Calu3 (cell line): ENCODE data around the gene TXLNG. TPM values are rescaled to one million over a fixed set of nuclear protein-coding genes. Genes with fewer than 3 reads are reported as not detected.

ENCODE experiments used
- BruUV-seq: library from RNA; stranded (reverse); fragments of 400-500 nt; replicated peaks from 2 replicates; lab custom pipeline; 2021; lab: Mats Ljungman, UMichigan
- CTCF ChIA-PET: fragments of 300-600 bp; sonication (Branson Sonifier 250); formaldehyde crosslinking; loops from one replicate; lab custom pipeline; 2022; ENCODE audit warnings: antibody characterized with exemption; lab: Charles Lee
- DNase-seq: peaks from one replicate; pipeline ENCODE4 v3.0.0; 2022
- H3K27ac Mint-ChIP-seq: one replicate; pipeline ENCODE4 v1.8.0; 2022; ENCODE audit warnings: mixed read lengths; ENCODE audit not compliant: unreplicated experiment
- H3K27me3 Mint-ChIP-seq: one replicate; pipeline ENCODE4 v1.8.0; 2022; ENCODE audit warnings: mixed read lengths; ENCODE audit not compliant: unreplicated experiment
- H3K36me3 Mint-ChIP-seq: one replicate; pipeline ENCODE4 v1.8.0; 2022; ENCODE audit warnings: mild to moderate bottlenecking, moderate library complexity, mixed read lengths; ENCODE audit not compliant: insufficient read depth, unreplicated experiment
- H3K4me1 Mint-ChIP-seq: one replicate; pipeline ENCODE4 v1.8.0; 2022; ENCODE audit warnings: mild to moderate bottlenecking, low read depth, mixed read lengths; ENCODE audit not compliant: unreplicated experiment
- H3K4me3 Mint-ChIP-seq: one replicate; pipeline ENCODE4 v1.8.0; 2022; ENCODE audit warnings: mild to moderate bottlenecking, low read depth, moderate library complexity, mixed read lengths; ENCODE audit not compliant: unreplicated experiment
- H3K9me3 Mint-ChIP-seq: one replicate; pipeline ENCODE4 v1.8.0; 2022; ENCODE audit warnings: low read depth, mixed read lengths; ENCODE audit not compliant: unreplicated experiment
- CTCF ChIP-seq: fragments of 200-600 bp; IDR thresholded peaks from one replicate; pipeline ENCODE4 v1.8.0; 2022; ENCODE audit warnings: antibody characterized with exemption; ENCODE audit not compliant: unreplicated experiment
- intact Hi-C: fragments of 100-400 bp; cut with micrococcal nuclease; formaldehyde crosslinking; loops from one replicate; pipeline ENCODE4 v1.10.0; 2022; ENCODE audit not compliant: unreplicated experiment
- total RNA-seq: library from RNA; stranded (reverse); gene quantifications from 2 replicates; pipeline ENCODE4 v1.2.3, GENCODE V29; 2022

TXLNG gene
- total RNA-seq, 1 experiment from 2014 or later = 22.2 TPM

GRCh38 chrX:16770970-16771482 lies 15.2 kb upstream of the TXLNG start:
- CTCF ChIA-PET = no interaction called here
- intact Hi-C loops = loop anchor here (10.0 kb wide), 1 partner anchor 46 kb away; no protein-coding TSS in a partner anchor
- BruUV-seq = no TSS peak
- peaks cover 14% of the 10 kb centered on the region for H3K36me3 Mint-ChIP-seq
- no peak overlapping the region for H3K4me3 Mint-ChIP-seq
- H3K4me1 Mint-ChIP-seq = no peaks in the 10 kb centered on the region
- TF ChIP-seq CTCF = no peak
- H3K27ac Mint-ChIP-seq = peak overlapping the region; percentile 96
- DNase-seq = no peak
- H3K27me3 Mint-ChIP-seq = no peaks in the 10 kb centered on the region
- H3K9me3 Mint-ChIP-seq = no peaks in the 10 kb centered on the region

GRCh38 chrX:16771483-16772398 lies 14.5 kb upstream of the TXLNG start:
- peak; percentile 50 for DNase-seq
- TSS peak; percentile 100 for BruUV-seq
- CTCF ChIA-PET = interaction anchor here (0.6 to 0.7 kb wide), 3 partner anchors 11 to 52 kb away, joined by 3 read pairs; partner anchors contain the start of gene SYAP1
- TF ChIP-seq CTCF = no peak
- no peaks in the 10 kb centered on the region for H3K27me3 Mint-ChIP-seq
- peaks cover 14% of the 10 kb centered on the region for H3K36me3 Mint-ChIP-seq
- no peaks in the 10 kb centered on the region for H3K9me3 Mint-ChIP-seq
- intact Hi-C loops = loop anchor here (10.0 kb wide), 1 partner anchor 47 kb away; no protein-coding TSS in a partner anchor
- peak overlapping the region; percentile 96 for H3K27ac Mint-ChIP-seq
- H3K4me3 Mint-ChIP-seq = no peak overlapping the region
- no peaks in the 10 kb centered on the region for H3K4me1 Mint-ChIP-seq

- DNase-seq = no peak
- Mint-ChIP-seq H3K9me3 (no peaks in the 10 kb centered on the region), H3K4me3 (no peak overlapping the region), H3K4me1 (no peaks in the 10 kb centered on the region), H3K27ac (no peak overlapping the region), H3K27me3 (no peaks in the 10 kb centered on the region), H3K36me3 (peaks cover 14% of the 10 kb centered on the region)
- no peak for TF ChIP-seq CTCF
- intact Hi-C loops = loop anchor here (10.0 kb wide), 1 partner anchor 48 kb away; no protein-coding TSS in a partner anchor
- CTCF ChIA-PET = interaction anchor here (0.6 kb wide), 1 partner anchor 53 kb away, joined by 3 read pairs; the partner anchor contains the start of gene SYAP1
- BruUV-seq = no TSS peak
Observed at GRCh38 chrX:16772460-16772859, 13.8 kb upstream of the TXLNG start.

- intact Hi-C loops = loop anchor here (10.0 kb wide), 1 partner anchor 50 kb away; no protein-coding TSS in a partner anchor
- no peak for TF ChIP-seq CTCF
- no peak for DNase-seq
- BruUV-seq = no TSS peak
- Mint-ChIP-seq H3K9me3 (no peaks in the 10 kb centered on the region), H3K4me1 (peaks cover 17% of the 10 kb centered on the region), H3K36me3 (peaks cover 14% of the 10 kb centered on the region), H3K27ac (no peak overlapping the region), H3K27me3 (no peaks in the 10 kb centered on the region), H3K4me3 (no peak overlapping the region)
- CTCF ChIA-PET = interaction anchor here (0.7 kb wide), 2 partner anchors 87 to 605 kb away, joined by 3 to 4 read pairs; no protein-coding TSS in a partner anchor
Observed at GRCh38 chrX:16774746-16775145, 11.5 kb upstream of the TXLNG start.
